Measurements from ENCODE around the gene ARHGAP32.

DNA sequence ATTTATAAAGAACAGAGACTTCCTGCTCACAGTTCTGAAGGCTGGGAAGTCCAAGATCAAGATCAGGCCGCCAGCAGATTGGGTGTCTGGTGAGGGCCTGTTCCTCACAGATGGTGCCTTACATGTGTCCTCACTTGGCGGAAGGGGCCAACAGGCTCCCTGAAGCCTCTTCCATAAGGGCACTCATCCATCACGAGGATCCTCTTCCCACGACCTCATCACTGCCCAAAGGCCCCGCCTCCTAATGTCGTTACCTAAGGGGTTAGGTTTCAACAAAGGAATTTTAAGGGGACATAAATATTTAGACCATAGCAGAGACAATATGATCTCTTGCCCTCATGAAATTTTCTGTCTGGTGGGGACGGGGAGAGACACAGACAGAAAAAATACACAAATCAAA is 268.0 kb downstream of the ARHGAP32 start:
- TF ChIP-seq POLR2A (IDR thresholded peaks at IDR 0.05; ENCODE audit: low read length) (no peak), GATA1 (IDR thresholded peaks at IDR 0.05; ENCODE audit: low read depth, low read length) (no peak)

All from erythroblast (primary cell).